ENCODE measurements around the gene LIMK1.
"Not testable (repeated sequence)": the region's sequence is repeated elsewhere in the genome, so short reads cannot be mapped to it uniquely, and the experiment has no call there.

Gene LIMK1

DNA sequence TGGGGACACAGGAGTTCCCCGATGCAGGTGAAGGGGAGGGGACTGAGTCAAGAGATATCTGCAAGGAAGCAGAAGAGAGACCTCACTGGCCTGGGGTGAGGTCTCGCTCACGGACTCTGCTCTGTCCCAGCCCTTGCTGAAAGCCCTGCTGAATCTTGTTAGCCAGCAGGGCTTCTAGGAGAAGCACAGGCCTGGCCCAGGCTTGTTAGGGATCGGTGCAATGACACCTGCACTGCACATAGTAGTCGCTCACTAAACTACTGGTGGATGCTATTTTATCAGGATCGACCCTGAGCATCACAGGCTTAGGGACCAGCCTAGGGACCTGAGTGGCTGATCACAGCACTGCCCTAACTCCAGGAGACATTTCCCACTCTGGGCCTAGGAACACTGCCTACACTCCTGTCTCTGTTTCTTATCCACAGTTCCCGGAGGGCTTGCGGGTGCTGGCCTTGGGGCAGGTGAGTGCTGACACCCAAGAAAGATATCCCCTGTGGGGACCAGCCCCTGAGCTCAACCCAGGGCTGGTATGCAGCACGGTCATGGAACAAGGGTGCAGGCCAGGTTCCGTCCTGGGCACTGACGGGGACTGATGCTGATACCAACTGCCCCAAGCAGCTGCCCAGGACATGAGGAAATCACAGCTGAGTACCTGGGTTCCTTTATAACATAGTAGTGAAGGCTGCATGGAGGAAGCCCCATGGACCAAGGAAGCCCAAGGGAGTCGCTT lies 42.6 kb upstream of the LIMK1 start:
- TF ChIP-seq, protein P1, sequence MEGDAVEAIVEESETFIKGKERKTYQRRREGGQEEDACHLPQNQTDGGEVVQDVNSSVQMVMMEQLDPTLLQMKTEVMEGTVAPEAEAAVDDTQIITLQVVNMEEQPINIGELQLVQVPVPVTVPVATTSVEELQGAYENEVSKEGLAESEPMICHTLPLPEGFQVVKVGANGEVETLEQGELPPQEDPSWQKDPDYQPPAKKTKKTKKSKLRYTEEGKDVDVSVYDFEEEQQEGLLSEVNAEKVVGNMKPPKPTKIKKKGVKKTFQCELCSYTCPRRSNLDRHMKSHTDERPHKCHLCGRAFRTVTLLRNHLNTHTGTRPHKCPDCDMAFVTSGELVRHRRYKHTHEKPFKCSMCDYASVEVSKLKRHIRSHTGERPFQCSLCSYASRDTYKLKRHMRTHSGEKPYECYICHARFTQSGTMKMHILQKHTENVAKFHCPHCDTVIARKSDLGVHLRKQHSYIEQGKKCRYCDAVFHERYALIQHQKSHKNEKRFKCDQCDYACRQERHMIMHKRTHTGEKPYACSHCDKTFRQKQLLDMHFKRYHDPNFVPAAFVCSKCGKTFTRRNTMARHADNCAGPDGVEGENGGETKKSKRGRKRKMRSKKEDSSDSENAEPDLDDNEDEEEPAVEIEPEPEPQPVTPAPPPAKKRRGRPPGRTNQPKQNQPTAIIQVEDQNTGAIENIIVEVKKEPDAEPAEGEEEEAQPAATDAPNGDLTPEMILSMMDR (IDR thresholded peaks at IDR 0.05; ENCODE audit: low read depth, low read length) = no peak
- no peaks in the 10 kb centered on the region for H3K36me3 ChIP-seq
- no peak for DNase-seq
- no peak overlapping the region for H3K4me3 ChIP-seq (ENCODE audit: low read depth, low read length)
- H3K27me3 ChIP-seq = no peaks in the 10 kb centered on the region
- peaks cover 38% of the 10 kb centered on the region for H3K4me1 ChIP-seq
- no peaks in the 10 kb centered on the region for H3K9me3 ChIP-seq

DNA sequence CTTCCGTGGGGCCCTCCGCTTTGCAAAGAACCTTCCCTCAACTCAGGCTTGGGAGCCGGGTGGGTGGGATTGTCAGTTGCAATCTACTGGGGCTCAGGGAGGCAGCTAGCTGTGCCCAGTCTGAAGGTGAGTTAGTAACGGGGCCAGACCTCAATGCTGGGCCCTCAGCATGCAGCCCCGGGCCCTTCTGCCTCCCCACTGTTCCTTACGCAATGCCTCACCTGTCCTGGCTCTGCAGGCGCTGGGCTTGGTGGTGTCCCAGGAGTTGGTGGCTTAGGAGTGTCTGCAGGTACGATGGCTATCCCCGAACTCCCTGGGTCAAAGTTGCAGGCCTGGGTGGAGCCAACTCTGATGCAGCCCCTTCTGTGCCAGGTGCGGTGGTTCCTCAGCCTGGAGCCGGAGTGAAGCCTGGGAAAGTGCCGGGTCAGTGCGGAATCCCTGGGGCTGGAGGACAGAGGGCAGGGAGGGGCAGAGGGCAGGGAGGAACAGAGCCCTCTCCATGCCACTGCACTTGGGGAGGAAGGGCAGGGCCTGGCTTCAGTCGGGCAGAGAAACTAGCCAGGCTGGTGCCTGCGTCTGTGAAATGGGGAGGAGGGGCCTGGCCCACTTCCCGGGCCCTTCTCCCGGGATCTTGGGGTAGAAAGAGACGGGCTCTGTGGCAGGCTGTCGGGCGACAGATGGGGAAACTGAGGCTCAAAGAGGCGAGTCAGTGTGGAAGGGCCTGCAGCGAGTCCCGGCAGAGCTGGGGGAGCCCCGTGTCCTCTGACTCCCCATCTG lies 40.7 kb upstream of the LIMK1 start:
- Histone ChIP-seq H3K4me3 (ENCODE audit: low read depth, low read length) (peak overlapping the region; percentile 57), H3K4me1 (peaks cover 38% of the 10 kb centered on the region), H3K9me3 (no peaks in the 10 kb centered on the region), H3K27me3 (no peaks in the 10 kb centered on the region), H3K36me3 (no peaks in the 10 kb centered on the region)
- TF ChIP-seq, protein P1 (IDR thresholded peaks at IDR 0.05; ENCODE audit: low read depth, low read length) = no peak
- DNase-seq = peak; percentile 64

DNA sequence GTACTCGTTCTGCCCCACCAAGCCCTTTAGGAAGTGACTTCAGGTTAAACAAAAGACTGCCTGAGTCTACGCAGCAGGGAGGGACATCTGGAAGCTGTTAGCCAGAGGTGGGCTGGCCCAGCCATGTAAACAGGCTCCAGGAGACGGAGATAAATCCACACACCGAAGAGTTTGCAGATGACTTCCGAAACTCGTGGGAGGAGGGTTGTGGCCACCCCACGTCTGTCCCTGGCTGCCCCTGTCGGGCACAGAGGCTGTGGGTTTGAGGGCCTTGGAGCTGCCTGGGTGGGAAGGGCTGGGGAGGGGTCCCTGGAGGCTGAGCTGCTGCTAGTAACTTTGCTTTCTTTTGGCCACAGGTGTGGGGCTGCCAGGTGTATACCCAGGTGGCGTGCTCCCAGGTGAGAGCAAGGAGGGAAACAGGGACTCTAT lies 40.1 kb upstream of the LIMK1 start:
- Histone ChIP-seq H3K4me3 (ENCODE audit: low read depth, low read length) (peak overlapping the region; percentile 57), H3K4me1 (peaks cover 38% of the 10 kb centered on the region), H3K27me3 (no peaks in the 10 kb centered on the region), H3K9me3 (no peaks in the 10 kb centered on the region), H3K36me3 (no peaks in the 10 kb centered on the region)
- TF ChIP-seq, protein P1 (IDR thresholded peaks at IDR 0.05; ENCODE audit: low read depth, low read length) = no peak
- DNase-seq = peak; percentile 78

DNA sequence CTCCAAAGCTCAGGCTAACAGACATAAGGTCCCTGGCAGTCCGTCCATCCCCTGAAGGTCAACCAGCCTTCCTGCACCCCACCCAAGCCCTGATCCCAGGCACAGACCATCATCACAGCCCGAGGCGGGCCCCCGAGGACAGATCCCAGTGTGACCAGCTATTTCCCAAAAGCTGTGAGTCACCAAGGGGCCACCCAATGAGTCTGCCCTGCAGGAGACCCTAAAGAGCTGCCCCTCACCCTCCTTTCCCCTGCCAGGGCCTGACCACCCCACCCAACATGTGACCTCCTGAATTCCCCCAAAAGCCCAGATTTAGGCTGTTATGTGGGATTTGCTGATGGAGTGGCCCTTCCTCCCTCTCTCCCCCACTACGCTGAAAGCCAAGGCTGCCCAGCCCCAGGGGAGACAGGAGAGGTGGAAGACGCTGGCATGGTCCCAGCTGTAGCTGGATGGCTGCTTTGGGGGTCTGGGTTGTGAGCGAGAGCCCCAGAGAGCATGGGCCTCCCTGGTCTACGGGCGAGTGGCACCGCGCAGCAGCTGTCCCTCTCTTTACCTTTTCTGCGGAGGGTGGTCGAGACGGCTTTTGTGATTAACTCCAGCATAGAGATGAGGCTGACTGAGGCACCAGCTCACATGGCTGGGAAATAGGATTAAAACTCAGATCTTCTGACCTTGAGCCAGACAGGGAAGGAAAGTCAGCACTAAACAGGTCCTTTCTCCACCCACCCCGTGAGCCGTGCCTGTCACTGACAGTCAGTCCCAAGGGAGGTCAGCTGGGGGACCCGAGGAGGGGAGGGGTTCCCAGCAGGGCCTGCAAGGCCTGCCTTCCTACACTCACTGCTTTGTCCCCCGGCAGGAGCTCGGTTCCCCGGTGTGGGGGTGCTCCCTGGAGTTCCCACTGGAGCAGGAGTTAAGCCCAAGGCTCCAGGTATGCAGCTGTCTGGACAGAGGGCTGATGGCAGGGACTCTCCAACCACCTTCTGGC lies 38.9 kb upstream of the LIMK1 start:
- no peaks in the 10 kb centered on the region for H3K9me3 ChIP-seq
- H3K4me3 ChIP-seq (ENCODE audit: low read depth, low read length) = peak overlapping the region; percentile 57
- no peaks in the 10 kb centered on the region for H3K27me3 ChIP-seq
- DNase-seq = peak; percentile 77
- H3K4me1 ChIP-seq = peaks cover 35% of the 10 kb centered on the region
- H3K36me3 ChIP-seq = no peaks in the 10 kb centered on the region
- TF ChIP-seq, protein P1 (IDR thresholded peaks at IDR 0.05; ENCODE audit: low read depth, low read length) = no peak

DNA sequence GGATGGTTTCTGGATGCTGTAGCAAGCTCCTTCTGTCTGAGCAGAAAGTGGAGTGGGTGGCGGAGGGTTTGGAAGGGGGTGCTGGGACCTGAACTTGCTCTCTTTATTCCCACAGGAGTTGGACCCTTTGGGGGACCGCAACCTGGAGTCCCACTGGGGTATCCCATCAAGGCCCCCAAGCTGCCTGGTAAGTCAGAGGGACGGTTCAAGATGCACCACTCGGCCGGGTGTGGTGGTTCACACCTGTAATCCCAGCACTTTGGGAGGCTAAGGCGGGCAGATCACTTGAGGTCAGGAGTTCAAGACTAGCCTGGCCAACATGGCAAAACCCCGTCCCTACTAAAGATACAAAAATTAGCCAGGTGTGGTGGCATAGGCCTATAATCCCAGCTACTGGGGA lies 37.0 kb upstream of the LIMK1 start:
- H3K4me3 ChIP-seq (ENCODE audit: low read depth, low read length); H3K36me3 ChIP-seq; H3K27me3 ChIP-seq; DNase-seq; H3K9me3 ChIP-seq: not testable (repeated sequence)
- H3K4me1 ChIP-seq = peaks cover 28% of the 10 kb centered on the region

DNA sequence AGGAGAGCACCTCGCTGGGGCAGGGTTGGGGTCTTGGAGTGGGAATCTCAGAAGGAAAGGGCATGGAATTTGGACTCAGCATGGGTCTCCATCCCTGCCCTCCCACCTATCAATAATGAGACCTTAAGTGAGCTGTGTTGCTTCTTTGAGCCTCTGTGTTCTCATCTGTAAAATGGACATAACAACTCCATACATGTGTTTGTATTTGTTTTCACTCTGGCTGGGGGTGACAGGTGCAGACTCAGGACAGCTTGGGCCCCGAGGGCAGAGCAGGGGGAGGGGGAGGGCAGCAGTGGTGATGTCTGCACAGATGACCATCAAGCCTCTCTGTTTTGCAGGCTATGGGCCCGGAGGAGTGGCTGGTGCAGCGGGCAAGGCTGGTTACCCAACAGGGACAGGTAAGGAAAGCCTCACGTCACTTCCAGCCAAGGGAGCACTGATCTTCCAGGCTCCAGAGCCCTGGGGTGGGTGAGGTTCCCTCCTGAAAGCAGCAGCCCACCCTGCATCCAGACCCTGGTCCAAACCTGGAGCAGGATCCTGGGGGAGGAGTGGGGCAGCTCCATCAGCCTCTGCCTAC lies 35.7 kb upstream of the LIMK1 start:
- TF ChIP-seq, protein P1 (IDR thresholded peaks at IDR 0.05; ENCODE audit: low read depth, low read length) = no peak
- DNase-seq = no peak
- peaks cover 25% of the 10 kb centered on the region for H3K4me1 ChIP-seq
- no peaks in the 10 kb centered on the region for H3K9me3 ChIP-seq
- H3K36me3 ChIP-seq = no peaks in the 10 kb centered on the region
- no peaks in the 10 kb centered on the region for H3K27me3 ChIP-seq
- H3K4me3 ChIP-seq (ENCODE audit: low read depth, low read length) = no peak overlapping the region

Measured in BE2C (cell line).